GM10266 (cell line): ENCODE data around the gene C1orf87.

Experiments used
- DNase-seq: peaks from one replicate; pipeline ENCODE4 v3.0.0; 2012; ENCODE audit errors: extremely low spot score
- CTCF ChIP-seq: IDR thresholded peaks from 2 replicates; pipeline ENCODE4 v1.5.1; 2012; ENCODE audit warnings: mild to moderate bottlenecking, low read depth; ENCODE audit not compliant: control insufficient read depth, insufficient read depth; ENCODE audit errors: missing control alignments

C1orf87 gene

GRCh38 chr1:60044881-60045280 lies 28.7 kb downstream of the C1orf87 start:
- DNase-seq, result no peak
- TF ChIP-seq CTCF, result no peak

DNA sequence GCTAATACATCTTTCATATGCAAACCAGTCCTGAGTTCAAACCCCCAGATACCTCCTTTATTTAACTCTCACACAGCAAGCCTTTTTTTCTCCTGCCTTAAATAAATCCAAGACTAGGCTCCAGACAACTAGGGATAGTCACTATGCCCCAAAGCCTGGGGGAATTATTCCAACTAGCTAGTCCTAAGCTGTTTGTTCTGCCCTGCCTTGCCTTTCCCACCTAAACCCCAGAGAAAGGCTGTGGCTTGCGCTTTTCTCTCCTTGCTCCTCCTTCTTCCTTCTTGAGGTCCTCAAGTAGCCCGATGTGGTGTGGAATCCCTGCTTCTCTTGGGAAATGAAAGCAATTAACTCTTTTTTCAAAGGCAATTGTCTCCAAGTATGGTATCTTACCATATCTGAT lies 31.8 kb downstream of the C1orf87 start:
- DNase-seq, result no peak
- TF ChIP-seq CTCF, result no peak

DNA sequence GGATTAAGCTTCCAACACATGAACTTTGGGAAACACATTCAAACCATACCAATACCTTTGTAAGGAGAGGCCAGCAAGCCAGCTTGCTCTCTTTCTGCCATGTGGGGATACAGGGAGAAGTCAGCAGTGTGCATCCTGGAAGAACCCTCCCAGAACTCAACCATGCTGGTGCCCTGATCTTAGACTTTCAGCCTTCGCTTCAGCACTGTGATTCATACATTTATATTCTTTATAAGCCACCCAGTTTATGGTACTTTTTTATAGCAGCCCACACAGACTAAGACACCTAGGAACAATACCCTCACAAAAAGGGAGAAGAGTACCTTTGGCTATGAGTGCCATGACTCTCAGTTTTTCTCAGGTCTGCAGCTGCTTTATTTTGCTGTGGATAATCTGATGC lies 35.9 kb downstream of the C1orf87 start:
- DNase-seq, result no peak
- no peak for TF ChIP-seq CTCF

- no peak for DNase-seq
- no peak for TF ChIP-seq CTCF
These were observed 36.6 kb downstream of the C1orf87 start for GRCh38 chr1:60036856-60037460.

- no peak for TF ChIP-seq CTCF
- DNase-seq, result no peak
These were observed 37.6 kb downstream of the C1orf87 start for GRCh38 chr1:60035921-60036320.

- no peak for TF ChIP-seq CTCF
These were observed 38.6 kb downstream of the C1orf87 start for GRCh38 chr1:60034999-60035398.

DNA sequence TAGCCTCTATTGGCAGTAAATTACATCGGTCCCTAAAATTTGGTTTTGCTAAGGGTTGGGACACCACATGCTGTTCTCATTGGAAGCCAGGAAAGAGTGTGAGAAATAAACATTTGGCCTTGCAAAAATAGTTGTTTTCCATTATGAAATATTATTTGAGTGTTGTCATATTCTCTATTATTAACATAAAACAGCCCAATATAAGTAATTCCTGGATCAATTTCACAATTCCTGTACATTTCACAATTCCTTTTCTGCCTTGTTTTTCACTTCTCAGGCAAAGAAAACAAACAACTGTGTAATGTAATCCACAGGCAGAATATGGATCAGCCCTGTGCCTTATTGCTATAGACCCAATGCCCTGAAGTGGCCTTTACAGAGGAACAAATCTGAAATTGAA lies 40.5 kb downstream of the C1orf87 start:
- no peak for DNase-seq
- no peak for TF ChIP-seq CTCF

More at GRCh38 chr1:60034999-60035398, 38.6 kb downstream of the C1orf87 start:
- no peak for DNase-seq
